Retinal pigment epithelial cell (primary cell): ENCODE data around the gene THAP5.

Experiments
- DNase-seq: peaks from one replicate; pipeline ENCODE4 v3.0.0-alpha.2; 2010; ENCODE audit warnings: low read depth
- H3K4me3 ChIP-seq: 2 replicates; pipeline ENCODE4 v1.5.1; 2011; ENCODE audit warnings: mild to moderate bottlenecking, low read length, control low read depth, moderate library complexity
- CTCF ChIP-seq: conservative IDR thresholded peaks from 2 replicates; pipeline ENCODE4 v1.5.1; 2011; ENCODE audit warnings: low read depth, low read length, control low read depth, inconsistent platforms

THAP5 gene

GRCh38 chr7:108609643-108610042, 40.1 kb upstream of the THAP5 start:
- H3K4me3 ChIP-seq: no peak overlapping the region
- no peak for TF ChIP-seq CTCF

GRCh38 chr7:108605559-108606201, 36.2 kb upstream of the THAP5 start:
- TF ChIP-seq CTCF: no peak
- H3K4me3 ChIP-seq: no peak overlapping the region
- no peak for DNase-seq

More at GRCh38 chr7:108609643-108610042, 40.1 kb upstream of the THAP5 start:
- DNase-seq: no peak

- H3K4me3 ChIP-seq: no peak overlapping the region
- no peak for DNase-seq
- TF ChIP-seq CTCF: no peak
Measured at GRCh38 chr7:108604307-108605077, 35.0 kb upstream of the THAP5 start.

- no peak for TF ChIP-seq CTCF
- DNase-seq: no peak
- H3K4me3 ChIP-seq: no peak overlapping the region
Measured at GRCh38 chr7:108603656-108604306, 34.3 kb upstream of the THAP5 start.

- no peak for DNase-seq
- no peak for TF ChIP-seq CTCF
- H3K4me3 ChIP-seq: no peak overlapping the region
Measured at GRCh38 chr7:108600399-108600798, 30.9 kb upstream of the THAP5 start.

- H3K4me3 ChIP-seq: no peak overlapping the region
- DNase-seq: no peak
- no peak for TF ChIP-seq CTCF
Measured at GRCh38 chr7:108598914-108599580, 29.5 kb upstream of the THAP5 start.
